ENCODE results near the gene GNAI3. TPM values are rescaled to one million over a fixed set of nuclear protein-coding genes. Genes with fewer than 3 reads are reported as not detected.

Gene GNAI3
- polyA plus RNA-seq, 3 donors: 3.0 to 14.2 (median 10.4) TPM

DNA sequence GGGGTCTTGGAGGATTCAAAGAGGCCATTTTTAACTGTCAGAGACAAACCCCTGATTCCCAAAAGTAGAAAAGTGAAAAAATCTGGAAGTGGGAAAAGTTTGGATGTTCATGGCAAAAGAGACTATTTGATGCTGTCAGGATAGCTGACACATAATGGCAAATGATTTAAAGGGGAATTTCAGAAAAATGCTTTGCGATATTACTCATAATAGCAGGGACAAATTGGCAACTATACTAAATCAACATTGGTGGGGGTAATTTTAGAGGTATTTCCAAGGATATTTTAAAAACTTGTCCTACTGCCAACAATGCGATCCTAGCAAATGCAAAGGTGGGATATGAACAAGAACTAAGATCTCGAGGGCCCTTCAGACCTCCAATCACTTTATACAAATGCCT lies 102.2 kb downstream of the GNAI3 start:
- Mint-ChIP-seq H3K27ac (no peak overlapping the region), H3K4me3 (no peak overlapping the region), H3K36me3 (no peaks in the 10 kb centered on the region), H3K27me3 (ENCODE audit: low read depth in 3 of 3) (peaks cover 3 to 27% (median 6%) of the 10 kb centered on the region in 3 donors), H3K9me3 (peaks cover 0 to 5% (median 0%) of the 10 kb centered on the region in 7 donors), H3K4me1 (peaks cover 7% of the 10 kb centered on the region)
- peaks cover 6 to 7% of the 10 kb centered on the region in 2 donors for H3K4me1 ChIP-seq (ENCODE audit: control insufficient read depth in 1 of 2, insufficient read depth in 2 of 2, low read length in 2 of 2)
- H3K9me3 ChIP-seq (replicated peaks in 1 of 2; ENCODE audit: control insufficient read depth in 1 of 2, insufficient read depth in 1 of 2, low read length in 2 of 2): no peaks in the 10 kb centered on the region
- H4K20me1 ChIP-seq (ENCODE audit: insufficient read depth, low read length): no peaks in the 10 kb centered on the region
- H3K4me3 ChIP-seq (replicated peaks in 1 of 3; ENCODE audit: low read depth in 2 of 3, low read length in 3 of 3): no peak overlapping the region
- H3K4me2 ChIP-seq (replicated peaks; ENCODE audit: extremely low read depth, low read length, poor library complexity, severe bottlenecking): no peak overlapping the region
- intact Hi-C loops (cut with micrococcal nuclease): no loop called here
- WGBS (ENCODE audit: insufficient coverage): no CpG with 5 or more reads among the region's 3 CpGs
- DNase-seq: no peak
- H3K27ac ChIP-seq (ENCODE audit: low read depth in 1 of 2, low read length in 2 of 2): no peak overlapping the region
- no peak overlapping the region for H3K9ac ChIP-seq (ENCODE audit: insufficient read depth, low read length, poor library complexity, severe bottlenecking)
- H3K79me2 ChIP-seq (ENCODE audit: insufficient read depth, low read length): no peaks in the 10 kb centered on the region
- no peak overlapping the region for H2AFZ ChIP-seq (ENCODE audit: insufficient read depth, low read depth, low read length, poor library complexity, severe bottlenecking)
- no peaks in the 10 kb centered on the region for H3K27me3 ChIP-seq (ENCODE audit: control insufficient read depth in 2 of 2, insufficient read depth in 2 of 2, low read length in 2 of 2)
- H3K36me3 ChIP-seq (replicated peaks in 1 of 2; ENCODE audit: control insufficient read depth in 1 of 2, insufficient read depth in 2 of 2, low read length in 2 of 2): no peaks in the 10 kb centered on the region
- TF ChIP-seq, protein P1, sequence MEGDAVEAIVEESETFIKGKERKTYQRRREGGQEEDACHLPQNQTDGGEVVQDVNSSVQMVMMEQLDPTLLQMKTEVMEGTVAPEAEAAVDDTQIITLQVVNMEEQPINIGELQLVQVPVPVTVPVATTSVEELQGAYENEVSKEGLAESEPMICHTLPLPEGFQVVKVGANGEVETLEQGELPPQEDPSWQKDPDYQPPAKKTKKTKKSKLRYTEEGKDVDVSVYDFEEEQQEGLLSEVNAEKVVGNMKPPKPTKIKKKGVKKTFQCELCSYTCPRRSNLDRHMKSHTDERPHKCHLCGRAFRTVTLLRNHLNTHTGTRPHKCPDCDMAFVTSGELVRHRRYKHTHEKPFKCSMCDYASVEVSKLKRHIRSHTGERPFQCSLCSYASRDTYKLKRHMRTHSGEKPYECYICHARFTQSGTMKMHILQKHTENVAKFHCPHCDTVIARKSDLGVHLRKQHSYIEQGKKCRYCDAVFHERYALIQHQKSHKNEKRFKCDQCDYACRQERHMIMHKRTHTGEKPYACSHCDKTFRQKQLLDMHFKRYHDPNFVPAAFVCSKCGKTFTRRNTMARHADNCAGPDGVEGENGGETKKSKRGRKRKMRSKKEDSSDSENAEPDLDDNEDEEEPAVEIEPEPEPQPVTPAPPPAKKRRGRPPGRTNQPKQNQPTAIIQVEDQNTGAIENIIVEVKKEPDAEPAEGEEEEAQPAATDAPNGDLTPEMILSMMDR (IDR thresholded peaks at IDR 0.05): no peak

DNA sequence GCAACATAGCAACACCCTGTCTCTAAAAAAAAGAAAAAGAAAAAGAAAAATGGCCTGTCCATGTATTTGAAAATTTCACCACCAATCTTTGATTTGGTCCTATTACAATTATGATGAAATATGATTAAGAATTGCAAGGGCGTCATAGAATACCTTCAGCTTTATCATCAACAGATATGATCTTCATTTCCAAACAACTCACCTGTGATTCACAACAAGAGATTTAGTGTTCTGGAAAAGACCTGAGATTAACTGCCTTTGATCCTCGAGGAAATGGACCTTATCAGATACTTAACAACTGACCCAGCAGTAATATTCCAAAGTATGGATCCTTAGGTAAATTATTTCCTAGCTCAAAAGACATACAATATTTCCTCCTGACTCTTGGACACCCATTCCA lies 104.0 kb downstream of the GNAI3 start:
- H3K36me3 Mint-ChIP-seq: no peaks in the 10 kb centered on the region
- H3K27ac ChIP-seq (ENCODE audit: low read depth in 1 of 2, low read length in 2 of 2): no peak overlapping the region
- H2AFZ ChIP-seq (ENCODE audit: insufficient read depth, low read depth, low read length, poor library complexity, severe bottlenecking): no peak overlapping the region
- WGBS (ENCODE audit: insufficient coverage): no CpG with 5 or more reads among the region's 2 CpGs
- H3K27ac Mint-ChIP-seq: no peak overlapping the region
- H3K27me3 Mint-ChIP-seq (ENCODE audit: low read depth in 3 of 3): peaks cover 3 to 20% (median 10%) of the 10 kb centered on the region in 3 donors
- no peak for DNase-seq
- no peaks in the 10 kb centered on the region for H3K27me3 ChIP-seq (ENCODE audit: control insufficient read depth in 2 of 2, insufficient read depth in 2 of 2, low read length in 2 of 2)
- no peaks in the 10 kb centered on the region for H4K20me1 ChIP-seq (ENCODE audit: insufficient read depth, low read length)
- H3K4me1 Mint-ChIP-seq: peaks cover 25% of the 10 kb centered on the region
- H3K4me3 Mint-ChIP-seq: no peak overlapping the region
- intact Hi-C loops (cut with micrococcal nuclease): no loop called here
- no peak overlapping the region for H3K4me2 ChIP-seq (replicated peaks; ENCODE audit: extremely low read depth, low read length, poor library complexity, severe bottlenecking)
- TF ChIP-seq, protein P1 (IDR thresholded peaks at IDR 0.05): no peak
- no peak overlapping the region for H3K4me3 ChIP-seq (replicated peaks in 1 of 3; ENCODE audit: low read depth in 2 of 3, low read length in 3 of 3)
- no peak overlapping the region for H3K9ac ChIP-seq (ENCODE audit: insufficient read depth, low read length, poor library complexity, severe bottlenecking)
- peaks cover 17 to 22% of the 10 kb centered on the region in 2 donors for H3K4me1 ChIP-seq (ENCODE audit: control insufficient read depth in 1 of 2, insufficient read depth in 2 of 2, low read length in 2 of 2)
- H3K9me3 ChIP-seq (replicated peaks in 1 of 2; ENCODE audit: control insufficient read depth in 1 of 2, insufficient read depth in 1 of 2, low read length in 2 of 2): no peaks in the 10 kb centered on the region
- no peaks in the 10 kb centered on the region for H3K79me2 ChIP-seq (ENCODE audit: insufficient read depth, low read length)
- no peaks in the 10 kb centered on the region for H3K36me3 ChIP-seq (replicated peaks in 1 of 2; ENCODE audit: control insufficient read depth in 1 of 2, insufficient read depth in 2 of 2, low read length in 2 of 2)
- peaks cover 0 to 1% (median 0%) of the 10 kb centered on the region in 7 donors for H3K9me3 Mint-ChIP-seq
